Measurements from ENCODE around the gene ZBTB47. TPM values are rescaled to one million over a fixed set of nuclear protein-coding genes. Genes with fewer than 3 reads are reported as not detected.

The ZBTB47 gene
- total RNA-seq (2014; rRNA removed; shearing (Covaris generic)): 3.0 and 6.1 TPM in 2 replicates

DNA sequence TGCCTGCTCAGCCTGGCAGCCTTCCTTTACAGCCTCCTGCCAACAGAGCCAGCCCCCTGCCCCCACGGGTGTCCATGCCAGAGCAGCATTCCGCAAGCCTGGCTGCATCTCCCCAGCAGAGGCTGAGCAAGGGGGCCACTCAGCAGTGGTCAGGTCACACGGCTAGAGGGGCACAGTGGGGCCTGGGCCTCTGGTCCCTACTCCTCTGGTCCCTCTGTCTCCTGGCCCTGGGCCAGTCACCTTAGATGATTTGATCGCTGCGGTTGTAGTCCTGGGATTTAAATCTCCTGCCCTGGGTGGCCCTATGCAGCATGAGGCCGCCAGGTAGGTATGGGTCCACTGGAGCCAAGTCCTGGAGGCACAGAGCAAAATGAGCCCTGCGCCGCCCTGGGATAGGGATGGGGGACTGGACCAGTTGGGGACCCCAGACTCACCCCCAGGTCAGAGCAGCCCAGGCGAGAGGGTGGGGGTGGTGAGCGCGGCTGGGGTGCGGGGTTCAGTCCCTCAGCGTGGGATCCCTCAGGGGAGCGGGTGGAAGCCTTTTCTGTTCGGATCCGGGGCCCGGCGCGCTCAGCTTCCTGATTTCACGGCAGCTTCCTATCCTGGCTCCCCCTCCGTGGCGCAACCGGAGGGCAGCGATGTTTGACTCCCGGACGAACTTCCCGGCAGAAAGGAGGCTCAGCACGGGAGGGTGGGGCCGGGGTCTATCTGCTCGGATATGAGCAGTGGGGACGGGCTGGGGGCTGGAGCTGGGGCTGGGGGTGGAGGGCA lies at the start of gene ZBTB47:
TSS of gene ZBTB47 (plus strand) at position 138 of the 771 bp plus-strand sequence. CDS start 4,659 bp downstream, outside the sequence.
- no peaks in the 10 kb centered on the region for H3K9me3 ChIP-seq (replicated peaks)
- peaks cover 27% of the 10 kb centered on the region for H3K36me3 ChIP-seq
- peak within 1 kb of the TSS; percentile 74 for H3K4me3 ChIP-seq
- peaks cover 55% of the 10 kb centered on the region for H3K4me1 ChIP-seq (replicated peaks)
- peak in 1 of 2 experiments; percentile 15 for DNase-seq (ENCODE audit: low read depth in 1 of 2, low spot score in 2 of 2)
- H3K27ac ChIP-seq: peak within 1 kb of the TSS; percentile 76
- H3K27me3 ChIP-seq (replicated peaks): no peaks in the 10 kb centered on the region

DNA sequence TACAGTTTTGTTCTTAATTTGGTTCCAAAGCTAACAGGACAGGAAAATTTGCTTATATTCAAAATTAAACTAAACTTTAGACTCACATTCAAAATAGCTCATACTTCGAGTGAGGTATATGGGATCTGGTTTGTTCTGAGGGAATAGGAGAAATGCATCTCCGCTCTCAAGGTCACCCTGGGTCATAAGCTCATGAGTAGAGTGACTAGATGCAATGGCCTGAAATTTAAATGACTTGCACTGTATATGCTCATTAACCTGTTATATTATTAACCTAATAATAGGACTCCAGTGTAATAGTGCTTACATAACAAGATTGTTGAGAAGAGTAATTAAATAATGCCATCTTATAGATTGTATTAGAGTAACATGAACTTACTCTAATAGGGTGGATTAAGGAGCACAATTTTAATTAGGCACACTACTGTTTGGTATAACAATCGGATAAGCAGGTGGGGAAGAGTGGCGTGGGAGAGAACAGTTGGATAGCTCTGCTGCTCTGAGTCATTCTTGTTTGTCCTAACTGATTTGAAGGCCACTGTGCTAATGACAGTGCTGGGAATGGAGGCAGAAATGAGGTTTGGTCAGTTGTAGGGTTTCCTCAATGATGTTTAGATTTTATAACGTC lies 47.8 kb upstream of the ZBTB47 start:
- no peak for DNase-seq (ENCODE audit: low read depth in 1 of 2, low spot score in 2 of 2)
- H3K27ac ChIP-seq: no peak overlapping the region

GRCh38 chr3:42608581-42608980 lies 44.9 kb upstream of the ZBTB47 start:
- Histone ChIP-seq H3K4me1 (replicated peaks) (no peaks in the 10 kb centered on the region), H3K27me3 (replicated peaks) (no peaks in the 10 kb centered on the region), H3K9me3 (replicated peaks) (no peaks in the 10 kb centered on the region), H3K4me3 (no peak overlapping the region), H3K27ac (no peak overlapping the region), H3K36me3 (peaks cover 57% of the 10 kb centered on the region)
- DNase-seq (ENCODE audit: low read depth in 1 of 2, low spot score in 2 of 2): no peak

More for the DNA sequence above, 47.8 kb upstream of the ZBTB47 start:
- H3K4me3 ChIP-seq: no peak overlapping the region
- H3K4me1 ChIP-seq (replicated peaks): peaks cover 8% of the 10 kb centered on the region
- peaks cover 50% of the 10 kb centered on the region for H3K36me3 ChIP-seq
- H3K9me3 ChIP-seq (replicated peaks): no peaks in the 10 kb centered on the region
- H3K27me3 ChIP-seq (replicated peaks): no peaks in the 10 kb centered on the region

GRCh38 chr3:42610976-42611375 lies 42.5 kb upstream of the ZBTB47 start:
- Histone ChIP-seq H3K36me3 (peaks cover 50% of the 10 kb centered on the region), H3K27me3 (replicated peaks) (no peaks in the 10 kb centered on the region), H3K4me1 (replicated peaks) (no peaks in the 10 kb centered on the region), H3K9me3 (replicated peaks) (no peaks in the 10 kb centered on the region), H3K4me3 (no peak overlapping the region), H3K27ac (no peak overlapping the region)
- no peak for DNase-seq (ENCODE audit: low read depth in 1 of 2, low spot score in 2 of 2)

DNA sequence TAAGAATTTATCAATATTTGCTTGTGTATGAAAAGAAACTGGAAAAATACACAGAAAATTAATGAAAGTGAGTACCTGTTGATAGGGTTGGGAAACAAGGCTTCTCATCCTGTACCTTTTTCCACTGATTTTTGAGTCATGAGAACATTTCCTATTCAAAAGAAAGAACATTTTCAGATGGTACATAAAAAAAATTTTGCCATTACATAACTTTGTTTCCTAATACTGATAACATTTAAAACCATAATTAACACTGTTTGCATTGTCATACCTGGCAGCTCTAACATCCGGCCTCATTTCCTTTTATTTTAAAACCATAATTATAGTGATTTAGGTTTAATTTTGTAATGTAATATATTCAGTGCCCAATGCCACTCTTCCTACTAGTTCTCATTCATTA lies 41.3 kb upstream of the ZBTB47 start:
- Histone ChIP-seq H3K9me3 (replicated peaks) (no peaks in the 10 kb centered on the region), H3K4me1 (replicated peaks) (no peaks in the 10 kb centered on the region), H3K36me3 (peaks cover 44% of the 10 kb centered on the region), H3K4me3 (no peak overlapping the region), H3K27me3 (replicated peaks) (no peaks in the 10 kb centered on the region), H3K27ac (no peak overlapping the region)
- DNase-seq (ENCODE audit: low read depth in 1 of 2, low spot score in 2 of 2): no peak

GRCh38 chr3:42612928-42613327 lies 40.6 kb upstream of the ZBTB47 start:
- no peaks in the 10 kb centered on the region for H3K27me3 ChIP-seq (replicated peaks)
- no peak for DNase-seq (ENCODE audit: low read depth in 1 of 2, low spot score in 2 of 2)
- no peak overlapping the region for H3K4me3 ChIP-seq
- H3K9me3 ChIP-seq (replicated peaks): no peaks in the 10 kb centered on the region
- peaks cover 40% of the 10 kb centered on the region for H3K36me3 ChIP-seq
- H3K27ac ChIP-seq: no peak overlapping the region
- H3K4me1 ChIP-seq (replicated peaks): no peaks in the 10 kb centered on the region

DNA sequence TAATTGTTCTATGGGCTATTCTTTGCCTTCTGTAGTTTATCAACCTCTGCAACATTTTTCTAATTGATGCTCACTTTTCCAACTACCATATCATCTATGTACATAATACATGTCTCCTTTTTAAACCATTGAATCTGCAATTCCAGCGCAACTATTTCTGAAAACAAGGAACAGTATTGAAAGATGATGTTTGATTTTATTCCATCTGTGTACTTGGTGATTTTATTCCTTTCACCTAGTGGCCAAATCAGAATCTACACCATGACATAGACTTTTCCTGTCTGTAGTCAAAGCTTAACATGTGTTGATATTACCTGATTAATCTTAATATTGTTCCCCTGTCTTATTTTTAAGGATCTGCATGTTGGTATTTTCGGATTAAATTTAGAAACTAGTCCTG lies 40.0 kb upstream of the ZBTB47 start:
- H3K27ac ChIP-seq: no peak overlapping the region
- H3K36me3 ChIP-seq: peaks cover 35% of the 10 kb centered on the region
- no peak overlapping the region for H3K4me3 ChIP-seq
- H3K27me3 ChIP-seq (replicated peaks): no peaks in the 10 kb centered on the region
- no peaks in the 10 kb centered on the region for H3K4me1 ChIP-seq (replicated peaks)
- DNase-seq (ENCODE audit: low read depth in 1 of 2, low spot score in 2 of 2): no peak
- no peaks in the 10 kb centered on the region for H3K9me3 ChIP-seq (replicated peaks)

DNA sequence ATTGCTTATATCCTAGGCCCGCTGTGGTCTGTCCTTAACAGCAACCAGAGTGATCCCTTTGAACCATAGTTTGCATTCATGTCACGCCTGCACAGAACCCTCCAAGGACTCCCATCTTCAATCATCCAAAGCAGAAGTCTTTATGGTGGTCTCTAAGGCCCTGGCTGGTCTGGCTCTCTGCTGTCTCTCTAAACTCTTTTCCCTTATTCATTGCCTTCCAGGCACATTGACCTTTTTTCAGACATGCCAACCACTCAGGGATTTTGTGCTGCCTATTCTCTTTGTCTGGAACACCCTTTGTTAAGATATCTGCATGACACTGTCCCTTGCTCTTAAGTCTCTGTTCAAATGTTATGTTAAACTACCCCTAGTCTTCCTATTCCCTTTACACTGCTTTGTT lies 21.9 kb upstream of the ZBTB47 start:
- Histone ChIP-seq H3K4me1 (replicated peaks) (0 out of 2 replicates have a peak, but pooled peaks cover 6% of the 10 kb centered on the region), H3K36me3 (peaks cover 83% of the 10 kb centered on the region), H3K4me3 (no peak overlapping the region), H3K27ac (no peak overlapping the region), H3K27me3 (replicated peaks) (no peaks in the 10 kb centered on the region), H3K9me3 (replicated peaks) (no peaks in the 10 kb centered on the region)
- no peak for DNase-seq (ENCODE audit: low read depth in 1 of 2, low spot score in 2 of 2)

- no peak overlapping the region for H3K27ac ChIP-seq
- 0 out of 2 replicates have a peak, but pooled peaks cover 6% of the 10 kb centered on the region for H3K4me1 ChIP-seq (replicated peaks)
- peaks cover 86% of the 10 kb centered on the region for H3K36me3 ChIP-seq
- H3K27me3 ChIP-seq (replicated peaks): no peaks in the 10 kb centered on the region
- H3K4me3 ChIP-seq: no peak overlapping the region
- no peaks in the 10 kb centered on the region for H3K9me3 ChIP-seq (replicated peaks)
- DNase-seq (ENCODE audit: low read depth in 1 of 2, low spot score in 2 of 2): no peak
Observed at GRCh38 chr3:42632146-42632545, 21.4 kb upstream of the ZBTB47 start.

- DNase-seq (ENCODE audit: low read depth in 1 of 2, low spot score in 2 of 2): no peak
- H3K27ac ChIP-seq: no peak overlapping the region
- H3K9me3 ChIP-seq (replicated peaks): no peaks in the 10 kb centered on the region
- H3K4me1 ChIP-seq (replicated peaks): 0 out of 2 replicates have a peak, but pooled peaks cover 6% of the 10 kb centered on the region
- peaks cover 89% of the 10 kb centered on the region for H3K36me3 ChIP-seq
- no peak overlapping the region for H3K4me3 ChIP-seq
- H3K27me3 ChIP-seq (replicated peaks): no peaks in the 10 kb centered on the region
Observed at GRCh38 chr3:42633544-42633943, 20.0 kb upstream of the ZBTB47 start.

GRCh38 chr3:42635111-42635510 lies 18.4 kb upstream of the ZBTB47 start:
- Histone ChIP-seq H3K9me3 (replicated peaks) (no peaks in the 10 kb centered on the region), H3K4me3 (no peak overlapping the region), H3K36me3 (peaks cover 97% of the 10 kb centered on the region), H3K27me3 (replicated peaks) (no peaks in the 10 kb centered on the region), H3K4me1 (replicated peaks) (0 out of 2 replicates have a peak, but pooled peaks cover 6% of the 10 kb centered on the region), H3K27ac (no peak overlapping the region)
- DNase-seq (ENCODE audit: low read depth in 1 of 2, low spot score in 2 of 2): no peak

DNA sequence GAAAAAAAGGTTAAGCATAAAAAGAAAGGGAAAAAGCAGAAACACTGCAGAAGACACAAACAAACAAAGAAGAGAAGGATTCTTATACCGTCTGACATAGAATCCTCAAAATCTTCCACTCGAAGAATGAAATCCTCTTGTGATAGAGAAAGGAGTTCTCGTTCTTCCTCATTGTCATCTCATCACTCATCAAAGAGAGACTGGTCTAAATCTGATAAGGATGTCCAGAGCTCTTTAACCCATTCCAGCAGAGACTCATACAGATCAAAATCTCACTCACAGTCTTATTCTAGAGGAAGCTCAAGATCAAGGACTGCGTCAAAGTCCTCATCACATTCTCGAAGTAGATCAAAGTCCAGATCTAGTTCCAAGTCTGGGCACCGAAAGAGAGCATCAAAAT lies 16.5 kb upstream of the ZBTB47 start:
- Histone ChIP-seq H3K27me3 (replicated peaks) (no peaks in the 10 kb centered on the region), H3K36me3 (peaks cover 94% of the 10 kb centered on the region), H3K27ac (no peak overlapping the region), H3K4me1 (replicated peaks) (0 out of 2 replicates have a peak, but pooled peaks cover 3% of the 10 kb centered on the region), H3K4me3 (no peak overlapping the region), H3K9me3 (replicated peaks) (no peaks in the 10 kb centered on the region)
- no peak for DNase-seq (ENCODE audit: low read depth in 1 of 2, low spot score in 2 of 2)

DNA sequence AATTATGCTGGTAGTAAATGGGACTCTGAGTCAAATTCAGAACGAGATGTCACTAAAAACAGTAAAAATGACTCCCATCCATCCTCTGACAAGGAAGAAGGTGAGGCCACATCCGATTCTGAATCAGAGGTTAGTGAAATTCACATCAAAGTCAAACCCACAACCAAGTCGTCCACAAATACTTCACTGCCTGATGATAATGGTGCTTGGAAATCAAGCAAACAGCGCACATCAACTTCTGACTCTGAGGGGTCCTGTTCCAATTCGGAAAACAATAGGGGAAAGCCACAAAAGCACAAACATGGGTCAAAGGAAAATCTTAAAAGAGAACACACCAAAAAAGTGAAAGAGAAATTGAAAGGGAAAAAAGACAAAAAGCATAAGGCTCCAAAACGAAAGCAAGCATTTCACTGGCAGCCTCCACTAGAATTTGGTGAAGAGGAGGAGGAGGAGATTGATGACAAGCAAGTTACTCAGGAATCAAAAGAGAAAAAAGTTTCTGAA lies 15.1 kb upstream of the ZBTB47 start:
- Histone ChIP-seq H3K27me3 (replicated peaks) (no peaks in the 10 kb centered on the region), H3K27ac (no peak overlapping the region), H3K36me3 (peaks cover 93% of the 10 kb centered on the region), H3K4me3 (no peak overlapping the region), H3K4me1 (replicated peaks) (0 out of 2 replicates have a peak, but pooled peaks cover 3% of the 10 kb centered on the region), H3K9me3 (replicated peaks) (no peaks in the 10 kb centered on the region)
- DNase-seq (ENCODE audit: low read depth in 1 of 2, low spot score in 2 of 2): no peak

- peaks cover 93% of the 10 kb centered on the region for H3K36me3 ChIP-seq
- no peaks in the 10 kb centered on the region for H3K27me3 ChIP-seq (replicated peaks)
- H3K4me1 ChIP-seq (replicated peaks): 0 out of 2 replicates have a peak, but pooled peaks cover 3% of the 10 kb centered on the region
- H3K27ac ChIP-seq: no peak overlapping the region
- no peak overlapping the region for H3K4me3 ChIP-seq
- DNase-seq (ENCODE audit: low read depth in 1 of 2, low spot score in 2 of 2): no peak
- no peaks in the 10 kb centered on the region for H3K9me3 ChIP-seq (replicated peaks)
Observed at GRCh38 chr3:42639192-42639591, 14.3 kb upstream of the ZBTB47 start.
